Neural cell (in vitro differentiated cells): Measurements from ENCODE around the gene EFCAB8. TPM values are rescaled to one million over a fixed set of nuclear protein-coding genes. Genes with fewer than 3 reads are reported as not detected.
"Not testable (repeated sequence)": the region's sequence is repeated elsewhere in the genome, so short reads cannot be mapped to it uniquely, and the experiment has no call there.

Experiments used
- H2AFZ ChIP-seq: fragments of 200-600, 300-800 bp; sonication (generic), shearing (Covaris generic); 2 replicates; pipeline ENCODE4 v1.6.0; 2014; ENCODE audit warnings: low read depth, mild to moderate bottlenecking, antibody characterized with exemption, low read length, moderate library complexity
- H3F3A ChIP-seq: fragments of 200-600 bp; shearing (Covaris generic); 2 replicates; pipeline ENCODE4 v1.6.1; 2016; ENCODE audit warnings: mild to moderate bottlenecking, moderate library complexity, mixed read lengths, antibody characterized with exemption, low read length; ENCODE audit not compliant: insufficient read depth, poor library complexity, severe bottlenecking
- H3K27ac ChIP-seq: fragments of 200-600, 300-800 bp; sonication (generic), shearing (Covaris generic); 2 replicates; pipeline ENCODE4 v1.5.1; 2014; ENCODE audit warnings: mild to moderate bottlenecking, low read length, moderate library complexity
- H3K27me3 ChIP-seq: fragments of 300-800, 200-600 bp; sonication (generic), shearing (Covaris generic); 2 replicates; pipeline ENCODE4 v1.6.0; 2014; ENCODE audit warnings: mild to moderate bottlenecking, low read depth, low read length, moderate library complexity; ENCODE audit not compliant: insufficient read depth
- H3K36me3 ChIP-seq: fragments of 300-800, 200-600 bp; sonication (generic), shearing (Covaris generic); 2 replicates; pipeline ENCODE4 v1.5.1; 2014; ENCODE audit warnings: mild to moderate bottlenecking, antibody characterized with exemption, low read length, moderate library complexity; ENCODE audit not compliant: insufficient read depth
- H3K4me2 ChIP-seq: fragments of 300-800, 200-600 bp; sonication (generic), shearing (Covaris generic); 2 replicates; pipeline ENCODE4 v1.6.0; 2014; ENCODE audit warnings: mild to moderate bottlenecking, low read length
- H3K4me3 ChIP-seq: fragments of 300-800, 200-600 bp; sonication (generic), shearing (Covaris generic); 2 replicates; pipeline ENCODE4 v1.5.1; 2014; ENCODE audit warnings: mild to moderate bottlenecking, low read length, moderate library complexity
- H3K79me2 ChIP-seq: fragments of 200-600 bp; shearing (Covaris generic); replicated peaks from 2 replicates; pipeline ENCODE4 v1.6.0; 2014; ENCODE audit warnings: mild to moderate bottlenecking, low read length, moderate library complexity; ENCODE audit not compliant: insufficient read depth
- H3K9ac ChIP-seq: fragments of 300-800, 200-600 bp; sonication (generic), shearing (Covaris generic); 2 replicates; pipeline ENCODE4 v1.6.1; 2016; ENCODE audit warnings: mild to moderate bottlenecking, low read length, mixed read lengths
- H3K9me2 ChIP-seq: fragments of 200-600 bp; shearing (Covaris generic); 2 replicates; pipeline ENCODE4 v1.6.1; 2016; ENCODE audit warnings: mild to moderate bottlenecking, low read length, mixed read lengths; ENCODE audit not compliant: insufficient read depth
- H3K9me3 ChIP-seq: fragments of 200-600, 300-800 bp; sonication (generic), shearing (Covaris generic); 2 replicates; pipeline ENCODE4 v1.6.1; 2016; ENCODE audit warnings: mild to moderate bottlenecking, mixed run types, low read length, moderate library complexity, mixed read lengths
- H4K20me1 ChIP-seq: fragments of 200-600 bp; shearing (Covaris generic); 2 replicates; pipeline ENCODE4 v1.6.1; 2016; ENCODE audit warnings: mild to moderate bottlenecking, mixed run types; ENCODE audit not compliant: insufficient read depth
- EP300 ChIP-seq: fragments of 450-650 bp; conservative IDR thresholded peaks from 2 replicates; pipeline ENCODE4 v1.6.1; 2014; ENCODE audit warnings: antibody characterized with exemption, mild to moderate bottlenecking, moderate library complexity; ENCODE audit not compliant: poor library complexity, severe bottlenecking
- EZH2 ChIP-seq: fragments of 200-600, 300-800 bp; shearing (Covaris generic), sonication (generic); IDR thresholded peaks from 2 replicates; pipeline ENCODE4 v1.6.1; 2014; ENCODE audit warnings: antibody characterized with exemption, low read length, borderline replicate concordance, mild to moderate bottlenecking; ENCODE audit not compliant: insufficient read depth, poor library complexity, severe bottlenecking
- MXI1 ChIP-seq: fragments of 450-650 bp; conservative IDR thresholded peaks from 2 replicates; pipeline ENCODE4 v1.6.1; 2014; ENCODE audit warnings: antibody characterized with exemption, mild to moderate bottlenecking; ENCODE audit not compliant: poor library complexity, severe bottlenecking
- POLR2AphosphoS5 ChIP-seq: IDR thresholded peaks from 2 replicates; pipeline ENCODE4 v1.6.1; 2012
- RAD21 ChIP-seq: fragments of 450-650 bp; conservative IDR thresholded peaks from 2 replicates; pipeline ENCODE4 v1.6.1; 2014; ENCODE audit warnings: antibody characterized with exemption, mild to moderate bottlenecking, moderate library complexity
- SMC3 ChIP-seq: fragments of 450-650 bp; conservative IDR thresholded peaks from 2 replicates; pipeline ENCODE4 v1.6.1; 2014; ENCODE audit warnings: antibody characterized with exemption, mild to moderate bottlenecking, moderate library complexity; ENCODE audit not compliant: poor library complexity
- TAF1 ChIP-seq: IDR thresholded peaks from 2 replicates; pipeline ENCODE4 v1.6.1; 2012; ENCODE audit warnings: low read depth
- polyA plus RNA-seq: library from polyadenylated mRNA; depleted of rRNA; stranded (reverse); fragments of >200 nt; gene quantifications from 2 replicates; pipeline ENCODE4 v1.2.3, GENCODE V29; 2014
- TF ChIP-seq, protein P1 (sequence below): IDR thresholded peaks from 2 replicates; pipeline ENCODE4 v1.6.1; 2012; ENCODE audit warnings: borderline replicate concordance
- TF ChIP-seq, protein P2 (sequence below): fragments of 450-650 bp; IDR thresholded peaks from 2 replicates; pipeline ENCODE4 v1.5.1; 2014; ENCODE audit warnings: antibody characterized with exemption, mild to moderate bottlenecking, moderate library complexity; ENCODE audit not compliant: poor library complexity, severe bottlenecking

The EFCAB8 gene
- polyA plus RNA-seq, 1 donor from 2014 or later = not detected

DNA sequence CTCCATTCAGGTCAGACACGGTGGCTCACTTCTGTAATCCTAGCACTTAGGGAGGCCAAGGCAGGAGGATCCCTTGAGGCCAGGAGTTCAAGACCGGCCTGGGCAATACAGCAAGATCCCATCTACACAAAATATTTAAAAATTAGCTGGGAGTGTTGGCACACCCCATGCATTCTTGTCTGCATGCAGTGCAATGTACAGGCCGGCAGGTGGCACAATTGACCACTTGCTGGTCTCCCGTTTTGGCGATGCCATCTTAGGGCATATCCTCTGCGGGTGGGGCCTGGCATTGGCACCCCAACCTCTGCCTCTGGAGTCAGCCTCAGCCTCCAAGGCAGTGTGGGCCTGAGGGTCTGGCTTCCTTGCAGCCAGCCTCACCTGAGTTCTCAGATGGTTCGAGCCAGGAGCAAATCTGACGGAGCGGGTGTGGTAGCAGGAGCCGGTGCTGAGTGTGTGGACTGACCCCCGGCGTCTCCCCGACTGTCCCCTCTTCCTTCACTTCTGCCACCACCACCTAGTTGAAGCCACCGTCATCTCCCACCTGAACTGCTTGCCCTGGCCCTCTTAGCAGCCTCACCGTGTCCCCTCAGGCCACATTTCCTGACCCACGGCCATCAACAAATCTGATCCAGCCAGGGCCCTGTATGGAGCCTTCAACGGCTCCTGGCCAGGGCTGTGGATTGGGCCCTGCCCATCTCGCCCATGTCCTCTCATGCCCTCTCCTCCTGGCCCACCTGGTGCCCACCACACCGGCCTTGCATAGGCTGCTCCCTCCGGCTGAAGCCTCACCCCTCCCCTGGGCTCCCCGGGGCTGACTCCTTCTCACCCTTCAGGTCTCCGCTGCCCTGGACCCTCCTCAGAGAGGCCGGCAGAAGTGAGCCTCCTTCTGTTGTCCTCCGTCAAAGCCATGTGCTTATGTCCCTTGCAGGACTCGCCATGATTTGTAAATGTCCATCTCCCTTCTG, 44.0 kb downstream of the EFCAB8 start:
- H3K9ac ChIP-seq = no peak overlapping the region
- TF ChIP-seq MXI1 (no peak), RAD21 (peak; percentile 77), SMC3 (peak; percentile 81), TAF1 (no peak), EZH2 (no peak), EP300 (no peak), POLR2AphosphoS5 (no peak)
- TF ChIP-seq, protein P1, sequence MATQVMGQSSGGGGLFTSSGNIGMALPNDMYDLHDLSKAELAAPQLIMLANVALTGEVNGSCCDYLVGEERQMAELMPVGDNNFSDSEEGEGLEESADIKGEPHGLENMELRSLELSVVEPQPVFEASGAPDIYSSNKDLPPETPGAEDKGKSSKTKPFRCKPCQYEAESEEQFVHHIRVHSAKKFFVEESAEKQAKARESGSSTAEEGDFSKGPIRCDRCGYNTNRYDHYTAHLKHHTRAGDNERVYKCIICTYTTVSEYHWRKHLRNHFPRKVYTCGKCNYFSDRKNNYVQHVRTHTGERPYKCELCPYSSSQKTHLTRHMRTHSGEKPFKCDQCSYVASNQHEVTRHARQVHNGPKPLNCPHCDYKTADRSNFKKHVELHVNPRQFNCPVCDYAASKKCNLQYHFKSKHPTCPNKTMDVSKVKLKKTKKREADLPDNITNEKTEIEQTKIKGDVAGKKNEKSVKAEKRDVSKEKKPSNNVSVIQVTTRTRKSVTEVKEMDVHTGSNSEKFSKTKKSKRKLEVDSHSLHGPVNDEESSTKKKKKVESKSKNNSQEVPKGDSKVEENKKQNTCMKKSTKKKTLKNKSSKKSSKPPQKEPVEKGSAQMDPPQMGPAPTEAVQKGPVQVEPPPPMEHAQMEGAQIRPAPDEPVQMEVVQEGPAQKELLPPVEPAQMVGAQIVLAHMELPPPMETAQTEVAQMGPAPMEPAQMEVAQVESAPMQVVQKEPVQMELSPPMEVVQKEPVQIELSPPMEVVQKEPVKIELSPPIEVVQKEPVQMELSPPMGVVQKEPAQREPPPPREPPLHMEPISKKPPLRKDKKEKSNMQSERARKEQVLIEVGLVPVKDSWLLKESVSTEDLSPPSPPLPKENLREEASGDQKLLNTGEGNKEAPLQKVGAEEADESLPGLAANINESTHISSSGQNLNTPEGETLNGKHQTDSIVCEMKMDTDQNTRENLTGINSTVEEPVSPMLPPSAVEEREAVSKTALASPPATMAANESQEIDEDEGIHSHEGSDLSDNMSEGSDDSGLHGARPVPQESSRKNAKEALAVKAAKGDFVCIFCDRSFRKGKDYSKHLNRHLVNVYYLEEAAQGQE = no peak
- TF ChIP-seq, protein P2, sequence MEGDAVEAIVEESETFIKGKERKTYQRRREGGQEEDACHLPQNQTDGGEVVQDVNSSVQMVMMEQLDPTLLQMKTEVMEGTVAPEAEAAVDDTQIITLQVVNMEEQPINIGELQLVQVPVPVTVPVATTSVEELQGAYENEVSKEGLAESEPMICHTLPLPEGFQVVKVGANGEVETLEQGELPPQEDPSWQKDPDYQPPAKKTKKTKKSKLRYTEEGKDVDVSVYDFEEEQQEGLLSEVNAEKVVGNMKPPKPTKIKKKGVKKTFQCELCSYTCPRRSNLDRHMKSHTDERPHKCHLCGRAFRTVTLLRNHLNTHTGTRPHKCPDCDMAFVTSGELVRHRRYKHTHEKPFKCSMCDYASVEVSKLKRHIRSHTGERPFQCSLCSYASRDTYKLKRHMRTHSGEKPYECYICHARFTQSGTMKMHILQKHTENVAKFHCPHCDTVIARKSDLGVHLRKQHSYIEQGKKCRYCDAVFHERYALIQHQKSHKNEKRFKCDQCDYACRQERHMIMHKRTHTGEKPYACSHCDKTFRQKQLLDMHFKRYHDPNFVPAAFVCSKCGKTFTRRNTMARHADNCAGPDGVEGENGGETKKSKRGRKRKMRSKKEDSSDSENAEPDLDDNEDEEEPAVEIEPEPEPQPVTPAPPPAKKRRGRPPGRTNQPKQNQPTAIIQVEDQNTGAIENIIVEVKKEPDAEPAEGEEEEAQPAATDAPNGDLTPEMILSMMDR = peak; percentile 83
- no peaks in the 10 kb centered on the region for H3K9me3 ChIP-seq
- no peak overlapping the region for H3K4me3 ChIP-seq
- no peaks in the 10 kb centered on the region for H3F3A ChIP-seq
- H3K4me2 ChIP-seq = no peak overlapping the region
- no peaks in the 10 kb centered on the region for H4K20me1 ChIP-seq
- H2AFZ ChIP-seq = peak overlapping the region; percentile 14
- no peaks in the 10 kb centered on the region for H3K27me3 ChIP-seq
- no peaks in the 10 kb centered on the region for H3K9me2 ChIP-seq
- H3K36me3 ChIP-seq = no peaks in the 10 kb centered on the region
- H3K27ac ChIP-seq = no peak overlapping the region
- no peaks in the 10 kb centered on the region for H3K79me2 ChIP-seq

DNA sequence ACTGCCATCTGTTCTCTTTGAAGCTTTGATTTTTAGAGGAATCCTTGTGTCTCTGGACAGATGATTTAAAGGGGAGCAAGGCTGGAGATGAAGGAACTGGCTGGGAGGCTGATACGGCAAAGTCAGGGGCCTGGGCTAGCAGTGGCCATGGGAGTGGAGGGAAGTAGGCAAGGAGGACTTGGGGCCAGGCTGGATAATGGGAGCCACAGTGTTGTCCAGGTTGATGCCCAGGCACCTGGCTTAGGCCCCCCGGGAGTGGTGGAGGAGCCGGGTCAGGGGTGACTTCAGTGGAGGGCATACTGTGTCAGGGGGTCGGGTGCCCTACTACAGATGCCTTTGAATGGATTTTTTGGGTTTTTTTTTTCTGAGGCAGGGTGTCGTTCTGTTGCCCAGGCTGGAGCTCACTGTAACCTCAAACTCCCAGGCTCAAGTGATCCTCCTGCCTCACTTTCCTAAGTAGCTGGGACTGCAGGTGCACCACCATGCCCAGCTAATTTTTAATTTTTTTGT, 45.0 kb downstream of the EFCAB8 start:
- Histone ChIP-seq H3K9me3 (no peaks in the 10 kb centered on the region), H4K20me1 (no peaks in the 10 kb centered on the region), H3K4me3 (no peak overlapping the region), H3K9ac (no peak overlapping the region), H3K36me3 (no peaks in the 10 kb centered on the region), H3K27me3 (no peaks in the 10 kb centered on the region), H2AFZ (no peak overlapping the region), H3K9me2 (no peaks in the 10 kb centered on the region), H3K79me2 (no peaks in the 10 kb centered on the region), H3K27ac (no peak overlapping the region), H3K4me2 (no peak overlapping the region), H3F3A (no peaks in the 10 kb centered on the region)
- no peak for TF ChIP-seq POLR2AphosphoS5
- no peak for TF ChIP-seq EP300
- no peak for TF ChIP-seq EZH2
- TF ChIP-seq RAD21 = no peak
- no peak for TF ChIP-seq SMC3
- TF ChIP-seq TAF1 = no peak
- TF ChIP-seq, protein P1 = no peak
- TF ChIP-seq MXI1 = no peak
- TF ChIP-seq, protein P2 = no peak

DNA sequence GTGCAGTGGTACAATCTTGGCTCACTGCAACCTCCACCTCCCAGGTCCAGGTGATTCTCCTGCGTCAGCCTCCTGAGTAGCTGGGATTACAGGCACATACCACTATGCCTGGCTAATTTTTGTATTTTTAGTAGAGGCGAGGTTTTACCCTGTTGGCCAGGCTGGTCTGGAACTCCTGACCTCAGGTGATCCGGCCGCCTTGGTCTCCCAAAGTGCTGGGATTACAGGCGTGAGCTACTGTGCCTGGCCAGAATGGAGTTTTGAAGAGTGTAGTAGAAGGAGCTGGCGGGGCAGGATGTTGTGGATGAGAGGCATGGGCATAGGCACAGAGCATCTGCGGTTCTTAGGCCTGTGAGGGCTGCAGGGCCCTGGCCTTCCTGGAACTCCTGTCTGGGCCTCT, 46.0 kb downstream of the EFCAB8 start:
- not testable (repeated sequence) for H3K36me3 ChIP-seq, H4K20me1 ChIP-seq, H2AFZ ChIP-seq, H3K79me2 ChIP-seq, H3K27ac ChIP-seq, H3K9ac ChIP-seq, H3K9me2 ChIP-seq, H3K4me2 ChIP-seq, H3K27me3 ChIP-seq, H3K9me3 ChIP-seq, H3K4me3 ChIP-seq, H3F3A ChIP-seq
